Measurements from ENCODE around the gene GM2A. TPM values are rescaled to one million over a fixed set of nuclear protein-coding genes. Genes with fewer than 3 reads are reported as not detected.

GM2A gene
- polyA plus RNA-seq, 1 of the 3 experiments (the other 2 are of a cell fraction): 8.0 TPM

GRCh38 chr5:151212406-151212798 is 40.6 kb upstream of the GM2A start:
- H3K9ac ChIP-seq: no peak overlapping the region
- H3K79me2 ChIP-seq (ENCODE audit: insufficient read depth): no peaks in the 10 kb centered on the region
- no peaks in the 10 kb centered on the region; the same call in 1 of the 2 replicates for H3K27me3 ChIP-seq (ENCODE audit: insufficient read depth)
- no peaks in the 10 kb centered on the region for H3K9me2 ChIP-seq
- no peak overlapping the region for H2AFZ ChIP-seq (ENCODE audit: low read depth)
- no peak overlapping the region for H3K4me2 ChIP-seq
- no peaks in the 10 kb centered on the region for H4K20me1 ChIP-seq (ENCODE audit: insufficient read depth)
- no peak for TF ChIP-seq PBX3 (IDR thresholded peaks at IDR 0.05)
- no peak for TF ChIP-seq TCF12 (IDR thresholded peaks at IDR 0.05)
- TF ChIP-seq FOXM1 (IDR thresholded peaks at IDR 0.05; ENCODE audit: low read depth): no peak
- TF ChIP-seq SMC3 (IDR thresholded peaks at IDR 0.05; ENCODE audit: low read depth, low read length): no peak
- no peak for TF ChIP-seq JUND (IDR thresholded peaks at IDR 0.05)
- no peak for TF ChIP-seq RAD21 (IDR thresholded peaks at IDR 0.05; ENCODE audit: low read length)
- TF ChIP-seq FOSL2 (IDR thresholded peaks at IDR 0.05; ENCODE audit: borderline replicate concordance, low read depth): no peak
- TF ChIP-seq YY1 (IDR thresholded peaks at IDR 0.05; ENCODE audit: low read depth): no peak
- no peak for TF ChIP-seq ZBTB33 (IDR thresholded peaks at IDR 0.05; ENCODE audit: borderline replicate concordance, low read depth)
- no peak for TF ChIP-seq IRF3 (IDR thresholded peaks at IDR 0.05; ENCODE audit: low read depth, low read length)
- H3K4me1 ChIP-seq (ENCODE audit: control insufficient read depth in 1 of 2, insufficient read depth in 2 of 2, low read depth in 1 of 2, low read length in 1 of 2): no peaks in the 10 kb centered on the region
- no peak overlapping the region for H3K4me3 ChIP-seq (ENCODE audit: low read depth in 2 of 2, low read length in 1 of 2)
- no peaks in the 10 kb centered on the region for H3K9me3 ChIP-seq
- H3K36me3 ChIP-seq (replicated peaks in 1 of 2; ENCODE audit: control insufficient read depth in 1 of 2, insufficient read depth in 2 of 2, low read length in 1 of 2): no peaks in the 10 kb centered on the region
- CTCF ChIA-PET: interaction anchor here (0.8 to 1.5 kb wide), 3 partner anchors 9 to 56 kb away, joined by 3 to 6 read pairs (median 3); no protein-coding TSS in a partner anchor
- no peak overlapping the region for H3K27ac ChIP-seq (ENCODE audit: low read depth in 2 of 2, low read length in 1 of 2)
- WGBS (ENCODE audit: low lambda C conversion rate): 51% methylated on average over 3 of the region's 3 CpGs
- H3F3A ChIP-seq (replicated peaks; ENCODE audit: insufficient read depth): no peaks in the 10 kb centered on the region
- POLR2A ChIA-PET: no interaction called here
- DNase-seq: no peak

- Histone ChIP-seq H3K27me3 (ENCODE audit: insufficient read depth) (no peaks in the 10 kb centered on the region; the same call in 1 of the 2 replicates), H3F3A (replicated peaks; ENCODE audit: insufficient read depth) (no peaks in the 10 kb centered on the region), H3K36me3 (replicated peaks in 1 of 2; ENCODE audit: control insufficient read depth in 1 of 2, insufficient read depth in 2 of 2, low read length in 1 of 2) (no peaks in the 10 kb centered on the region), H3K9me3 (no peaks in the 10 kb centered on the region), H3K9me2 (no peaks in the 10 kb centered on the region), H3K9ac (no peak overlapping the region), H3K4me1 (ENCODE audit: control insufficient read depth in 1 of 2, insufficient read depth in 2 of 2, low read depth in 1 of 2, low read length in 1 of 2) (no peaks in the 10 kb centered on the region), H3K27ac (ENCODE audit: low read depth in 2 of 2, low read length in 1 of 2) (no peak overlapping the region), H3K79me2 (ENCODE audit: insufficient read depth) (no peaks in the 10 kb centered on the region), H2AFZ (ENCODE audit: low read depth) (0 out of 2 replicates have a peak overlapping the region, but pooled peaks have one; percentile 11), H3K4me3 (ENCODE audit: low read depth in 2 of 2, low read length in 1 of 2) (no peak overlapping the region), H4K20me1 (ENCODE audit: insufficient read depth) (no peaks in the 10 kb centered on the region), H3K4me2 (no peak overlapping the region)
- 81% methylated on average over 8 of the region's 9 CpGs for WGBS (ENCODE audit: low lambda C conversion rate)
- no peak for DNase-seq
- ChIA-PET CTCF (interaction anchor here (0.6 to 1.7 kb wide), 4 partner anchors 10 to 99 kb away, joined by 3 to 4 read pairs (median 3); partner anchors contain the start of gene CCDC69), POLR2A (no interaction called here)
- TF ChIP-seq CTCF (IDR thresholded peaks at IDR 0.05): no peak
- TF ChIP-seq NRF1 (IDR thresholded peaks at IDR 0.05; ENCODE audit: low read depth, low read length): no peak
- no peak for TF ChIP-seq TAF1 (IDR thresholded peaks at IDR 0.05; ENCODE audit: borderline replicate concordance, low read depth, low read length)
- TF ChIP-seq EZH2phosphoT487 (IDR thresholded peaks at IDR 0.05; ENCODE audit: borderline replicate concordance, low read depth): no peak
These were observed 39.0 kb upstream of the GM2A start for GRCh38 chr5:151213803-151214613.

Measured in SK-N-SH (cell line).